HUES6 (cell line): ENCODE measurements around the gene THNSL1.

Source experiments
- H3K27ac ChIP-seq: 2 replicates; pipeline ENCODE4 v1.7.0; 2013; ENCODE audit warnings: low read depth, mild to moderate bottlenecking, low read length, inconsistent platforms
- H3K27me3 ChIP-seq: 2 replicates; pipeline ENCODE4 v1.6.1; 2013; ENCODE audit warnings: low read length; ENCODE audit not compliant: control insufficient read depth, insufficient read depth
- H3K36me3 ChIP-seq: 2 replicates; pipeline ENCODE4 v1.6.1; 2013; ENCODE audit warnings: low read length; ENCODE audit not compliant: control insufficient read depth, insufficient read depth
- H3K4me1 ChIP-seq: 2 replicates; pipeline ENCODE4 v1.6.1; 2013; ENCODE audit warnings: low read length; ENCODE audit not compliant: control insufficient read depth, insufficient read depth
- H3K4me3 ChIP-seq: 2 replicates; pipeline ENCODE4 v1.5.1; 2013; ENCODE audit warnings: low read depth, low read length
- H3K9ac ChIP-seq: one replicate; pipeline ENCODE4 v1.6.1; 2013; ENCODE audit warnings: mild to moderate bottlenecking, low read length
- H3K9me3 ChIP-seq: 2 replicates; pipeline ENCODE4 v1.6.1; 2013; ENCODE audit warnings: low read depth, low read length; ENCODE audit not compliant: control insufficient read depth, insufficient read depth

THNSL1 gene

GRCh38 chr10:25056726-25057125, 40.3 kb downstream of the THNSL1 start:
- peaks cover 5% of the 10 kb centered on the region; the same call in 1 of the 2 replicates for H3K4me1 ChIP-seq
- no peaks in the 10 kb centered on the region for H3K36me3 ChIP-seq
- H3K4me3 ChIP-seq, result no peak overlapping the region
- no peak overlapping the region for H3K9ac ChIP-seq
- no peaks in the 10 kb centered on the region for H3K9me3 ChIP-seq
- no peaks in the 10 kb centered on the region for H3K27me3 ChIP-seq
- no peak overlapping the region for H3K27ac ChIP-seq

- Histone ChIP-seq H3K4me1 (peaks cover 13% of the 10 kb centered on the region; the same call in 1 of the 2 replicates), H3K27me3 (no peaks in the 10 kb centered on the region), H3K4me3 (no peak overlapping the region), H3K9ac (no peak overlapping the region), H3K27ac (no peak overlapping the region), H3K36me3 (no peaks in the 10 kb centered on the region), H3K9me3 (no peaks in the 10 kb centered on the region)
Measured at GRCh38 chr10:25057886-25058285, 41.5 kb downstream of the THNSL1 start.

GRCh38 chr10:25059990-25060389, 43.6 kb downstream of the THNSL1 start:
- no peaks in the 10 kb centered on the region for H3K9me3 ChIP-seq
- H3K27ac ChIP-seq, result no peak overlapping the region
- no peaks in the 10 kb centered on the region for H3K36me3 ChIP-seq
- no peak overlapping the region for H3K9ac ChIP-seq
- H3K4me3 ChIP-seq, result no peak overlapping the region
- no peaks in the 10 kb centered on the region for H3K27me3 ChIP-seq
- H3K4me1 ChIP-seq, result peaks cover 13% of the 10 kb centered on the region; the same call in 1 of the 2 replicates

GRCh38 chr10:25061125-25061524, 44.7 kb downstream of the THNSL1 start:
- Histone ChIP-seq H3K4me1 (peaks cover 13% of the 10 kb centered on the region; the same call in 1 of the 2 replicates), H3K27ac (no peak overlapping the region), H3K4me3 (no peak overlapping the region)

GRCh38 chr10:25061711-25062449, 45.5 kb downstream of the THNSL1 start:
- Histone ChIP-seq H3K27me3 (no peaks in the 10 kb centered on the region; the same call in 1 of the 2 replicates), H3K9me3 (no peaks in the 10 kb centered on the region), H3K27ac (no peak overlapping the region), H3K4me1 (peaks cover 13% of the 10 kb centered on the region; the same call in 1 of the 2 replicates), H3K9ac (peak overlapping the region; percentile 27), H3K4me3 (no peak overlapping the region), H3K36me3 (no peaks in the 10 kb centered on the region)

More at GRCh38 chr10:25061125-25061524, 44.7 kb downstream of the THNSL1 start:
- no peak overlapping the region for H3K9ac ChIP-seq
- no peaks in the 10 kb centered on the region for H3K27me3 ChIP-seq
- no peaks in the 10 kb centered on the region for H3K36me3 ChIP-seq
- no peaks in the 10 kb centered on the region for H3K9me3 ChIP-seq

- Histone ChIP-seq H3K9ac (no peak overlapping the region), H3K36me3 (no peaks in the 10 kb centered on the region), H3K4me3 (no peak overlapping the region), H3K4me1 (peaks cover 18% of the 10 kb centered on the region), H3K27me3 (peaks cover 8% of the 10 kb centered on the region; the same call in 1 of the 2 replicates), H3K27ac (no peak overlapping the region), H3K9me3 (no peaks in the 10 kb centered on the region)
Measured at GRCh38 chr10:25063157-25063556, 46.7 kb downstream of the THNSL1 start.

GRCh38 chr10:25063644-25064043, 47.2 kb downstream of the THNSL1 start:
- no peaks in the 10 kb centered on the region for H3K9me3 ChIP-seq
- no peak overlapping the region for H3K9ac ChIP-seq
- peaks cover 8% of the 10 kb centered on the region; the same call in 1 of the 2 replicates for H3K27me3 ChIP-seq
- H3K36me3 ChIP-seq, result no peaks in the 10 kb centered on the region
- peaks cover 23% of the 10 kb centered on the region for H3K4me1 ChIP-seq
- no peak overlapping the region for H3K27ac ChIP-seq
- no peak overlapping the region for H3K4me3 ChIP-seq

GRCh38 chr10:25064401-25064800, 48.0 kb downstream of the THNSL1 start:
- Histone ChIP-seq H3K9me3 (no peaks in the 10 kb centered on the region), H3K27me3 (peaks cover 16% of the 10 kb centered on the region), H3K27ac (no peak overlapping the region), H3K4me1 (peaks cover 27% of the 10 kb centered on the region), H3K36me3 (no peaks in the 10 kb centered on the region), H3K9ac (no peak overlapping the region), H3K4me3 (no peak overlapping the region)

- Histone ChIP-seq H3K9ac (no peak overlapping the region), H3K27me3 (peaks cover 30% of the 10 kb centered on the region)
Measured at GRCh38 chr10:25065761-25066476, 49.5 kb downstream of the THNSL1 start.

GRCh38 chr10:25068152-25069058, 52.0 kb downstream of the THNSL1 start:
- Histone ChIP-seq H3K9ac (no peak overlapping the region), H3K27me3 (peaks cover 30% of the 10 kb centered on the region), H3K9me3 (no peaks in the 10 kb centered on the region), H3K27ac (no peak overlapping the region; the same call in 1 of the 2 replicates), H3K4me3 (peak overlapping the region; percentile 1), H3K36me3 (no peaks in the 10 kb centered on the region), H3K4me1 (peaks cover 14% of the 10 kb centered on the region)

More at GRCh38 chr10:25065761-25066476, 49.5 kb downstream of the THNSL1 start:
- H3K9me3 ChIP-seq, result no peaks in the 10 kb centered on the region
- H3K27ac ChIP-seq, result no peak overlapping the region
- H3K4me1 ChIP-seq, result peaks cover 22% of the 10 kb centered on the region
- H3K4me3 ChIP-seq, result no peak overlapping the region
- no peaks in the 10 kb centered on the region for H3K36me3 ChIP-seq
